Stomach (tissue), 4 donors: ENCODE measurements around the gene RND2.

Experiments
- POLR2A ChIP-seq, 4 donors: fragments of 450-650 bp; IDR thresholded peaks; one replicate each; pipeline ENCODE4 v1.6.1; 2016; ENCODE audit warnings: antibody characterized with exemption in 4 of 4, control low read depth in 2 of 4, mild to moderate bottlenecking in 1 of 4, moderate library complexity in 1 of 4
- TF ChIP-seq, protein P1 (sequence below), 7 experiments: fragments of 450-650 bp in 4 of 7; fragments of 200-600 bp in 3 of 7; sonication (generic) in 3 of 7; IDR thresholded peaks; one replicate each; pipeline ENCODE4 v1.5.1; 2016 to 2019; ENCODE audit warnings: antibody characterized with exemption in 7 of 7, control low read depth in 2 of 7, mild to moderate bottlenecking in 1 of 7

DNA sequence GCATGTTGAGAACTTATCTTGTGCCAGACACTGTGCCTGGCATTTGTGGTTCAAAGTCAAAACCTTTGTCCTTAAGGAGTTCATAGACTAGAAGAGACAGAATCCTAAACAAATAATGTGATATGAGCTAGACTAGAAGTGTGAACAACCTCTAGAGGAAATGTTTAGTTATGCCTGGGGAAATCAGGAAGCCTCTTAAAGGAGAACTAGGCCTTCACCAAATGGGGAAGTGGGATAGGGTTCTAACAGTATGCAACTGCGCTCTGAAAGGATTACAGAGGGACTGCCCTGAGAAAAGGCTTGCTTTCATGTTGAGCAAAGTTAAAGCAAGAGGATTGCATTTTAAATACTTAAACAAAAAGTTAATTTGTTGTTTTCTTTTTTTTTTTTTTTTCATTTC, 39.8 kb upstream of the RND2 start:
- TF ChIP-seq, protein P1, sequence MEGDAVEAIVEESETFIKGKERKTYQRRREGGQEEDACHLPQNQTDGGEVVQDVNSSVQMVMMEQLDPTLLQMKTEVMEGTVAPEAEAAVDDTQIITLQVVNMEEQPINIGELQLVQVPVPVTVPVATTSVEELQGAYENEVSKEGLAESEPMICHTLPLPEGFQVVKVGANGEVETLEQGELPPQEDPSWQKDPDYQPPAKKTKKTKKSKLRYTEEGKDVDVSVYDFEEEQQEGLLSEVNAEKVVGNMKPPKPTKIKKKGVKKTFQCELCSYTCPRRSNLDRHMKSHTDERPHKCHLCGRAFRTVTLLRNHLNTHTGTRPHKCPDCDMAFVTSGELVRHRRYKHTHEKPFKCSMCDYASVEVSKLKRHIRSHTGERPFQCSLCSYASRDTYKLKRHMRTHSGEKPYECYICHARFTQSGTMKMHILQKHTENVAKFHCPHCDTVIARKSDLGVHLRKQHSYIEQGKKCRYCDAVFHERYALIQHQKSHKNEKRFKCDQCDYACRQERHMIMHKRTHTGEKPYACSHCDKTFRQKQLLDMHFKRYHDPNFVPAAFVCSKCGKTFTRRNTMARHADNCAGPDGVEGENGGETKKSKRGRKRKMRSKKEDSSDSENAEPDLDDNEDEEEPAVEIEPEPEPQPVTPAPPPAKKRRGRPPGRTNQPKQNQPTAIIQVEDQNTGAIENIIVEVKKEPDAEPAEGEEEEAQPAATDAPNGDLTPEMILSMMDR (IDR thresholded peaks at IDR 0.05) = no peak
- no peak for TF ChIP-seq POLR2A (IDR thresholded peaks at IDR 0.05)
